Activated CD8-positive, alpha-beta memory T cell treated with anti-CD3 and anti-CD28 coated beads for 4 hours (primary cell): ENCODE data around the gene MAPRE2.
"Not testable (repeated sequence)": the region's sequence is repeated elsewhere in the genome, so short reads cannot be mapped to it uniquely, and the experiment has no call there.

ENCODE experiments used
- DNase-seq, 2 donors: peaks; one replicate each; pipeline ENCODE4 v3.0.0-alpha.2; 2020; ENCODE audit warnings: low read depth in 2 of 2

Gene MAPRE2

DNA sequence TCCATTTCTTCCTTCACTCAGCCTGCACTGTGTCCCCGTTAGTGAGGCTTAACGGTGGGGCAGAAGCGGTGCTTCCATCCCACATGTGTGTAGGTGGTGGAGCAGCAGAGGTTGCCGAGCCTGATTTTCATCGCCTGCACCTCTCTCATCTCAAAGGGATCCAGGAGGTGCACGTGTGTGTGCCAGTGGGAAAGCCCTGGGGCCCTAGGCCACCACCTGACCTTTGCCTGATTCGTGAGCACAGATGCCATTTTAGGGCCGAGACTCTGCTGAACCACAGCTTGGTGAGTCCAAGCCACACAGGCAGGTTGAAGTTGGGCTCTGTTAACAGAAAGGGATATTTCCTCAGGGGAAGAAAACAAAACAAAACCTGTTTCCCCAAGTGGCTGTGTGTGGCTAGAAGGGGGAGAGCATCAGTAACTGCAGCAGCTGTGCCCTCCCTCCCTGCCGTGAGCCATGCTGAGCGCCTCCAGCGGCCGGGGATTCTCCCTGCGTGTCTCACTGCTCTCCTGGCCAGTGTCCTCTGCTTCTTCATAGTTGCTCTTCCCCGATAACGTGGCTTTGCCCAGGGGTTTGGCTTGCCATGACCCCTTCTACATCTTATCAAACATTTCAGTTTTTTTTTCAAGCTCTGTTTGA lies 81.5 kb downstream of the MAPRE2 start:
- no peak for DNase-seq

DNA sequence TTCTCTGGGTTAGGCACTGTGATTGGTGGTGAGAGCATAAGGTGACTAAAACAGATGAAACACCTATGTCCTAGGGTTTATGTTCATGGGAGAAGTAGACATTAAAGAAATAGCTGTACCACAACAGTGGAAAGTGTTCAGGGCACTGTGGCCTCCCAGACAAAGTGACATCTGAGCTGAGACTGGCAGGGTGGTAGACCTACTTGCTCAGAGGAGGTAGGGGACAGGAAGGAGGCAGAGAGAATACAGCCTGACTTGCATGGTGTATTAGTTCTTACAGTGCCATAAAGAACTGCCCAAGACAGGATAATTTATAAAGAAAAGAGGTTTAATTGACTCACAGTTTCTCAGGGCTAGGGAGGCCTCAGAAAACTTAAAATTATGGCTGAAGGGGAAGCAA lies 82.6 kb downstream of the MAPRE2 start:
- DNase-seq, result no peak

DNA sequence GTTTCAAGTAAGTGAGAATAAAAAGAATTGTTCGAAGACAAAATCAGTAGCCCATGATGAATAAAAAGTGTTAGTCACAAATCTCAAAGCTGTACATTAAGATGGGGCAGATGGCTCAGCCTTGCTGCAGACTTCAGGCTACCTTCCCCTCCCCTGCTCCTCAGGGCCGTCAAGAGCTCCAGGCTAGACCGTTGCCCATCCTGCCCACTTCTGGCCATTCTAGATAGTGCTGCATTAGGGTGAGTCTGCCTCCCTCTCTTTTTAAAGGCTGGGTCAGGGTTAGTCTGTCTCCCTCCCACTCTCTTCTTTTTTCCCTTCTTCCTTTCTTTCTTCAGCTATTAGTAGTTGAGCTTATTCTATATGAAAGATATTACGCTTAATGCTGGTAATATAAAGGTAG lies 86.0 kb downstream of the MAPRE2 start:
- DNase-seq, result no peak

- DNase-seq, result no peak
Observed at GRCh38 chr18:35128675-35129074, 87.5 kb downstream of the MAPRE2 start.

GRCh38 chr18:35130236-35130635 lies 89.0 kb downstream of the MAPRE2 start:
- no peak for DNase-seq

DNA sequence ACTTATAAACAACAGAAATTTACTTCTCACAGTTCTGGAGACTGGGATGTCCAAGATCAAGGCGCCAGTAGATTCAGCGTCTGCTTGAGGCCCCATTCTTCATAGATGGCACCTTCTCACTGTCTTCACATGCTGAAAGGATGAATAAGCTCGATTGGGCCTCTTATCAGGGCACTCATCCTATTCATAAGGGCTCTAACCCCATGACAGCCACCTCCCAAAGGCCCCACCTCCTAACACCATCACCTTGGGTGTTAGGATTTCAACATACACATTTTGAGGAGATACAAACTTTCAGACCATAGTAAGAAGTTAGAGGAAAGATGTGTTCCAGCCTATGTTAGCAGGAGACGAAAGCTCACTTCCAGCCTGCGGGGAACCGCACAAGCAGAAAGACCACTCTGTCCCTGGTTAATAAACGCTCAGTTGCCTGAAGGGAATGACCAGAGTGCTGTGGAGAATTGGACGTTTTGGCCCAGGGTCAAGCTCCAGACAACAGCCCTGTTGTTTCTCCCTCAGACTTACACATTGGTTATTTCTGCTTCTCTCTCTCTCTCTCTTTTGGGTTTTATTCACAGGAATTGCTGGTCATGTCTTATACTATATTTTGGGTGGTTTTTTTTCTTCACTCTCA lies 90.3 kb downstream of the MAPRE2 start:
- no peak for DNase-seq

GRCh38 chr18:35132021-35132902 lies 91.0 kb downstream of the MAPRE2 start:
- no peak for DNase-seq

DNA sequence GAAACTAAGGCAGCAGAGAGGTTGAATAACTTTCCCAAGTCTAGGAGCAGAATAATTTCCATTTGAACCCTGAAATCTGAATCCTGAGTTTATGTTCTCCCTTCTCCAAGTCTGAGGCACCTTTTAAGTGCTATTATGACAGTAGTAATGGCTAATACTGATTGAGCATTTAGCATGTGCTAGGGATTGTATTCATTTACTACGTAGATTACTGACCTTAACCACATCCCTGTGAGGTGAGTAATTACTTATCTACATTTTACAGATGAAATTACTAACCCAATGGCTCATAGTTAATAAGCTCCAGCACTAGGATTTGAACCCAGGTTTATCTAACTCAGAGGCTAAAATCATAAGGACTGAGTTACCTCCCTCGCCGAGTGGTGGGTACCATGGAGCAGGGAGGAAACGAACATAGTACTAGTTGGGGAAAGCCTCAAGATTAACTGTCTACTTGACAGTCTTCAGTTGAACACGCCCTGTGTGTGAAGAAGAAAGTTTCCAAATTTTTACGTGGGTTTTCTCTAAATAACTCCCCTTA lies 93.0 kb downstream of the MAPRE2 start:
- DNase-seq, result no peak

- no peak for DNase-seq
Observed at GRCh38 chr18:35134791-35135531, 93.7 kb downstream of the MAPRE2 start.

DNA sequence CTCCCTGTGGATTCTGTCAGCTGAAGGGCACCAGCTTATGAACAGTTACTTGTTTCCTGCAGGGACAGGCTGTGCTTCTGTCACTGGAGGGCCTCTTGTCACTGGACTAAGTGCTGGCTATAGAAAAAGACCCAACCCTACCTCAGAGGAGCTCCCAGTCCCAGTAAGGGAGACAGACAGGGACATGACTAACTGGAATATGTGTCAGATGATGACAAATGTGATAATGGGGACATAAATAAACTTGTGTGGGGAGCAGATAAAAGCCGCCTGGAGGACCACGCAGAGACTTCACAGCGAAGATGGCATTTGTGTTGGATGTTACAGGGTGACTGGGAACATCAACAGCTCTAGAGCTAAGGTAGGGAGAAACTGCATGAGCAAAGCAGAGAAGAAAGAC lies 95.0 kb downstream of the MAPRE2 start:
- no peak for DNase-seq

GRCh38 chr18:35136885-35137284 lies 95.7 kb downstream of the MAPRE2 start:
- DNase-seq, result no peak

- no peak for DNase-seq
Observed at GRCh38 chr18:35137632-35138031, 96.4 kb downstream of the MAPRE2 start.

DNA sequence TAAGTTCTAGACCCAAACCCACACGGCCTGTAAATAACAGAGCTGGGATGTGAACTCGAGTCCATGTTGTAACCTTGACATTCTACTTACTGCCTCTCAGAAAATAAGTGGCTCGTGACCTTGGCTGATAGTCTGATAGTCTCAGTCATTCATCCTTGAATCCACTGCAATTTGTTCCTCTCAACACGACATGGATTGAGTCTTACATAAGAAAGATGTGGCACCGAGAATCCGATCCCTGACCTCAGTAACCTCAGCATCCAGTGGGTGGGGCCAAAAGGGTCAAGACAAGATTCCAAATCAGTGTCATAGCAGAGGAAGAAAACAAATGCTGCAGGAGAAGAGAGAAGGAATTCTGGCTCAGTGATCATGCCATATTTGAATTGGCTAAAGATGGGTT lies 97.6 kb downstream of the MAPRE2 start:
- no peak for DNase-seq

- no peak for DNase-seq
Observed at GRCh38 chr18:35139517-35139916, 98.3 kb downstream of the MAPRE2 start.

- DNase-seq, result no peak
Observed at GRCh38 chr18:35141077-35141476, 99.9 kb downstream of the MAPRE2 start.

DNA sequence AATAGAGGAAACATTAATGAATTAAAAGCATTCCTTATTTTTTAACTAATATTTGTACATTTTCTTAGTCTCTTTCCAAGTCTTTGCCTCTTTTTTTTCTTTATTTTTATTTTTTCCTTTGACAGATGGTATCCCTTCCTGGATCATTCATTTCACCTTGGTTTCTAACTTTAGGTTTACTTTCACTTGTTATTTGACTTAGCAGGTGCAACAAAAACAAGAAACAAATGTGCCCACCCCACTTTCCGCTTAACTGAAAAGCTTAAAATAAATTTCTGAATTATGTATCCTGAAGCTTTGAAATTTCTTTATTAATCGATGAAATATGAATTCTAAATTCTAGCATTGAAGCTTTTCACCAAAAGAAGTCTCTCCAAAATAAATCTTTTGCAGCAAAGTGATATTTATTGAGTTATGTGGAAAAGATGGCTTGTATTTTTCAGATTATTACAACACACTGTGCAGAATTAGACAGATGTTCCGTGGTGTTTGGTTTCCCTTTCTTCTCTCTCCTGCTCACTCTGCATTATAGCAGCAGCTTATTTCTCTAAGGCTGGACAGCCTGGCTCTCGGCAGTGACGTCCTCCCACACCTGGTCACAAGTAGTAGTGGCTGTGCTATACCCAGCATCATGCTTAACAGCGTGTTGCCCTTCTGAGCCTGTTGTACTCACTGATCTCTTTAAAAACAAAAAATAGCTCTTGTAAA lies 100.5 kb downstream of the MAPRE2 start:
- DNase-seq, result no peak

GRCh38 chr18:35142275-35142615 lies 101.0 kb downstream of the MAPRE2 start:
- DNase-seq, result no peak

DNA sequence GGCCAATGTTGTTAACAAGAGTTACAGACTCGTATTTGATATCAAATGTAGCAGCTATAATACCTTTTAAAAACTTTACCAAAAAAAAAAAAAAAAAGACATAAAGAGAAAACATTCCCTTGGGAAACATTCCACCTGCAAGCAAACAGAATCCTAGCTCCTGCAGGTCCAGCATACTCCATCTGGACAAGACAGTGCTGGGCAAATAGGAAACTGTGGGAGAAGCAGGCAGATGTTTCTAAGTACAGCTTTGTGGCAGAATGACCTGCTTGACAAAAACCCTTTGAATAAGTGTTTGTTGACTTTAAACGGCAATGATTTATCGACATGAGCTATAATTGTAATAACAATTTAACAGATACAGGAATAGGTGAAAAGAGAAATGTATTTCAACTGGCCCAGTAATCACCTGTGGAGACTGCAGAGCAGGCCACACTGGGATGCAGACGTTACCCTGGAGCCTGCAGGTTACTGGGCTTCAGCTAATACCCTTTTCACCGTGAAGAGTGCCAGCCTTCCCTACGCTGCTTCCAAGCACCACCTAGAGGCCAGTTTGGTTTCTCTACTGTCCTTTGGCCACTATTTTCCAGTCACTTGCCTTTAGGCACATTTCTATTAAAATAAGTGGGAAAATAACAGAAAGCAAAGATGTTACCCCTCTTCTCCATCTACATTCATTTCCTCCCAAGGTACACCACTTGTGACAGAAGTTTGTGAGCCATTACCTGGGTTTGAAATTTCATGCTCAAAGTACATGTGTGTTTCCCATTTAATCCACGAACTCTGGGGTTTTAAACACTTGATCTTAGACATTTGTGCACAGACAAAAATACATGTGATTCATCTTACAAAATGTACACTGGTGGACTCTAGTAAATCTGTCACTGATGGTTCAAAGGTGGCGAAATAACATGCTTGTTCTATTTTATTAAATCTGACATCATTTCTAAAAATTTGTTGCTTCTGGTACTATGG lies 102.7 kb downstream of the MAPRE2 start:
- DNase-seq, result no peak

DNA sequence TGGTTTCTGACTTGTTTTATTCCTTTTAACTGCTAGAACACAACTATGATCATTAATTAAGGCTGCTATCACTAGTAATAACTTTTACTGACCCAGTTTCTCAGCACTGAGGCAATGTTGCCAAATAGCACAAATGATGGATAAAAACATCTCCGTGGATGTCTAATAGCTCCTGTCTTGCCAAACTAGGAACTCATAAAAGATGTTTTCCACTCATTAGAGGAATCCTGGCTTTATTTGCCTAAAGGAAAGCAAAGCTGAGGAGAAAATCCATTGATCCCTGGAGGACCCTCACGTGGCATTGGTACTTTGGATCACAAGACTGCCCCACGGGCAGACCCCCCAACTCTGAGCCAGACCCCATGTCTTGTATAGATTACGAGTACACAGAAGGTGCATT lies 103.5 kb downstream of the MAPRE2 start:
- no peak for DNase-seq

DNA sequence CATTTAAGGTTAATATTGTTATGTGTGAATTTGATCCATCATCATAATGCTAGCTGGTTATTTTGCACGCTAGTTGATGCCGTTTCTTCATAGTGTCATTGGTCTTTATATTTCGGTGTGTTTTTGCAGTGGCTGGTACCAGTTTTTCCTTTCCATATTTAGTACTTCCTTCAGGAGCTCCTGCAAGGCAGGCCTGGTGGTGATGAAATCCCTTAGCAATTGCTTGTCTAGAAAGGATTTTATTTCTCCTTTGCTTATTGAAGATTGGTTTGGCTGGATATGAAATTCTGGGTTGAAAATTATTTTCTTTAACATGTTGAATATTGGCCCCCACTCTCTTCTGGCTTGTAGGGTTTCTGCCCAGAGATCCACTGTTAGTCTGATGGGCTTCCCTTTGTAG lies 109.0 kb downstream of the MAPRE2 start:
- not testable (repeated sequence) for DNase-seq
